T-cell (primary cell): ENCODE results near the gene CDH13. TPM values are rescaled to one million over a fixed set of nuclear protein-coding genes. Genes with fewer than 3 reads are reported as not detected.

ENCODE experiments used
- ATAC-seq, 4 experiments: fragments of 200-7000 bp in 3 of 4; fragments of 150-1000 bp in 1 of 4; cut with Tn5 transposase; replicated peaks in 1 of 4; 1 replicate in 3 of 4; 2 replicates in 1 of 4; pipeline ENCODE4 v1.10.0; 2021; ENCODE audit warnings: moderate library complexity in 3 of 4, mild to moderate bottlenecking in 2 of 4, moderate number of reproducible peaks in 1 of 4
- CTCF ChIA-PET, 2 donors: fragments of 300-600 bp; sonication (Branson Sonifier 250); formaldehyde crosslinking; loops; one replicate each; lab custom pipeline; 2022; ENCODE audit warnings: antibody characterized with exemption in 2 of 2; lab: Charles Lee
- POLR2A ChIA-PET, 2 donors: fragments of 300-600 bp; sonication (Branson Sonifier 250); formaldehyde crosslinking; loops; one replicate each; lab custom pipeline; 2022; ENCODE audit warnings: antibody characterized with exemption in 2 of 2; lab: Charles Lee
- DNase-seq, 35 experiments: peaks; one replicate each; pipeline versions ENCODE4 v3.0.0 to v3.0.0-alpha.2; 2013 to 2023
- H3K27ac ChIP-seq: one replicate; pipeline ENCODE4 v1.5.1; 2013; ENCODE audit warnings: low read length
- H3K27me3 ChIP-seq, 2 experiments: replicated peaks in 1 of 2; 1 replicate in 1 of 2; 2 replicates in 1 of 2; pipeline versions ENCODE4 v1.6.1 to v1.7.0; 2013; ENCODE audit warnings: low read length in 1 of 2, mixed read lengths in 1 of 2; ENCODE audit not compliant: control insufficient read depth in 2 of 2, insufficient read depth in 2 of 2; ENCODE audit errors: extremely low read depth in 1 of 2
- H3K36me3 ChIP-seq, 2 donors: 1 replicate in 1 of 2; 2 replicates in 1 of 2; pipeline versions ENCODE4 v1.6.1 to v1.7.0; 2013; ENCODE audit warnings: low read length in 1 of 2; ENCODE audit not compliant: control insufficient read depth in 2 of 2, insufficient read depth in 1 of 2; ENCODE audit errors: extremely low read depth in 1 of 2
- H3K4me1 ChIP-seq, 2 experiments: 1 replicate in 1 of 2; 2 replicates in 1 of 2; pipeline versions ENCODE4 v1.6.1 to v1.7.0; 2013; ENCODE audit warnings: low read length in 2 of 2, mixed read lengths in 1 of 2; ENCODE audit not compliant: insufficient read depth in 2 of 2, control insufficient read depth in 1 of 2; ENCODE audit errors: extremely low read depth in 1 of 2
- H3K4me3 ChIP-seq, 2 donors: 1 replicate in 1 of 2; 2 replicates in 1 of 2; pipeline versions ENCODE4 v1.5.1 to v1.7.0; 2013; ENCODE audit warnings: mild to moderate bottlenecking in 2 of 2, low read length in 1 of 2, moderate library complexity in 1 of 2; ENCODE audit not compliant: control insufficient read depth in 1 of 2; ENCODE audit errors: extremely low read depth in 1 of 2
- H3K9me3 ChIP-seq: 2 replicates; pipeline ENCODE4 v1.7.0; 2013
- H3K27ac Mint-ChIP-seq, 2 donors: one replicate each; pipeline ENCODE4 v1.8.0; 2020 to 2021; ENCODE audit warnings: mild to moderate bottlenecking in 2 of 2, mixed read lengths in 2 of 2
- H3K27me3 Mint-ChIP-seq, 2 donors: one replicate each; pipeline ENCODE4 v1.8.0; 2021 to 2022; ENCODE audit warnings: mixed read lengths in 2 of 2
- H3K36me3 Mint-ChIP-seq: one replicate; pipeline ENCODE4 v1.8.0; 2021; ENCODE audit warnings: mixed read lengths
- H3K4me1 Mint-ChIP-seq, 3 donors: one replicate each; pipeline ENCODE4 v1.8.0; 2020 to 2022; ENCODE audit warnings: mixed read lengths in 3 of 3, mild to moderate bottlenecking in 1 of 3
- H3K4me3 Mint-ChIP-seq, 3 donors: one replicate each; pipeline ENCODE4 v1.8.0; 2020 to 2022; ENCODE audit warnings: mild to moderate bottlenecking in 3 of 3, mixed read lengths in 3 of 3, moderate library complexity in 3 of 3
- H3K9me3 Mint-ChIP-seq, 3 donors: one replicate each; pipeline ENCODE4 v1.8.0; 2020 to 2022; ENCODE audit warnings: mixed read lengths in 3 of 3
- WGBS: methylation state at CpG from one replicate; pipeline ENCODE4 v1.1.5; 2013; ENCODE audit warnings: missing lambda C conversion rate; ENCODE audit not compliant: insufficient coverage; 5-methylcytosine and 5-hydroxymethylcytosine counted together
- total RNA-seq, 35 experiments: library from RNA in 6 of 35; stranded (reverse) in 6 of 35; fragments of 120-200 nt in 1 of 35; gene quantifications; one replicate each; pipeline versions ENCODE4 v1.2.1 to v1.2.4 and lab custom pipeline; 2013 to 2026

CDH13 gene
- total RNA-seq, 5 donors from 2014 or later (not counting 1 experiment from before 2014, with no cell fraction given) = not detected

DNA sequence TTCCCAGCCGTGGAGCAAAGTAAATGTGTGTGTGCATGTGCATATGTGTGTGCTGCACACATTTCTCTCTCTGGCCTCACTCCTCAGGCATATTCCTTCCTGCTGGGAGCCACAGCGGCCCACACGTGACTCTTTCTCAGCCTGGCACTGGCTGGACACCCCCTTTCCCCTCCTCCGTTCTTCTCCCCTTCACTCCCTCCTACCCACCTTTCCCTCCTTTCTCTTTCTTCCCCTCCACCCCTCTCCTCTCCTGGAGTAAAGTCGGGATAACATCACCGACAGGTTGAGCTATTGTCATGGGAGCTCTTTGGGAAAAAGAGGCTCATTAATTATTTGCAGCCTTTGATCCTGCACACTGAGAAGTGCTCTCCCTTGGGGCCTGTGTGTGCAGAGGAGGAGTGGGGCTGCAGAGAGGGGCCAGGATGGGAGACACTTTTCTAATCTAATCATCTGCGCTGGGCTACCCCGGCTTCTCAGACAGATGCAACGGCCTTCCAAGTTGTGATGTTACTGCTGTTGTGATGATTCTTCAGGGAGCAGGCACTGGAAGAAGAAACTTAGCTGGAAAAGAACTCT is 1054.7 kb downstream of the CDH13 start:
- no peaks in the 10 kb centered on the region for H3K36me3 Mint-ChIP-seq
- H3K9me3 ChIP-seq = no peaks in the 10 kb centered on the region
- no peak overlapping the region for H3K4me3 Mint-ChIP-seq
- H3K9me3 Mint-ChIP-seq = no peaks in the 10 kb centered on the region
- no peak overlapping the region for H3K4me3 ChIP-seq
- H3K27ac Mint-ChIP-seq = no peak overlapping the region
- peaks cover 0 to 14% of the 10 kb centered on the region in 2 experiments for H3K27me3 ChIP-seq
- no peaks in the 10 kb centered on the region for H3K4me1 Mint-ChIP-seq
- CTCF ChIA-PET = no interaction called here
- POLR2A ChIA-PET = no interaction called here
- DNase-seq (no peak), ATAC-seq (no peak)
- no peak overlapping the region for H3K27ac ChIP-seq
- no peaks in the 10 kb centered on the region for H3K4me1 ChIP-seq
- no CpG with 5 or more reads among the region's 9 CpGs for WGBS
- peaks cover 8 to 13% of the 10 kb centered on the region in 2 donors for H3K27me3 Mint-ChIP-seq
- H3K36me3 ChIP-seq = no peaks in the 10 kb centered on the region

DNA sequence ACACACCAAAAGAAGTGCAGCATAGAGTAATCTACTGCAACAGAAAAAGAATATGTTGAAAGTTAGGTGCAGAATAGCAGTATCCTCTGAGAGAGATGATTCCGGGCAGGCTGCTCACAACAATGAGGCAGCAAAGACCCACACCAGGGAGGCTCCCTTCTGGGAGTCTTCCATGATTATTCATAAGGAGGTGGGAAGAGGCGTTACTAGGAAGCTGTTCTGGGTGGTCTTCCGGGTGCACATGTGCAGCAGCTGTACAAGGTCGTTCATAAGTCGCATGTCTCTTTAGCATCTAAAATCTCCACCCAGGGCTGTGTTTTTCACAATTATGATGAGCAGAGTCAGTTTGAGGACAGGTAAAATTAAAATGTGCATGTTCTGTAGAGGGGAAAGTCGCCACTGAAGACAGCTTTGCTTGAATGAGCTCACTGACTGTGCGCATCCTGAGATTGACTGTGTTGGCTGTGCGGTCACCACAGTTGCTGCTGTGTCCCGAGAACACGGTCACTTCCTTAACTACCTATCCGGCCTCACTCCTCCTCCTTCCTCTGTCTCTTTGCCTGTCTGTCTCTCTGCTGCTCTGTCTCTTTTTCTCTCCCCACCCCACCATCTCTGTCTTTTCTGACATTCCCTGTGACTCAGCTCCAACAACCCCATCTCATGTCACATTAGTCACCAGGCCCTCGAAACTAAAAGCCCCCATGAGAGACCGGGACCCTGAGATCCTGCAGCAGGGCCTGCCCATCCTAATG is 1055.5 kb downstream of the CDH13 start:
- Mint-ChIP-seq H3K27me3 (peaks cover 8 to 13% of the 10 kb centered on the region in 2 donors), H3K4me3 (no peak overlapping the region), H3K36me3 (no peaks in the 10 kb centered on the region), H3K9me3 (no peaks in the 10 kb centered on the region), H3K27ac (no peak overlapping the region), H3K4me1 (no peaks in the 10 kb centered on the region)
- CTCF ChIA-PET = no interaction called here
- Histone ChIP-seq H3K4me3 (no peak overlapping the region), H3K27me3 (peaks cover 0 to 14% of the 10 kb centered on the region in 2 experiments), H3K27ac (no peak overlapping the region), H3K36me3 (no peaks in the 10 kb centered on the region), H3K4me1 (no peaks in the 10 kb centered on the region), H3K9me3 (no peaks in the 10 kb centered on the region)
- no peak for ATAC-seq
- POLR2A ChIA-PET = no interaction called here
- DNase-seq = no peak
- WGBS = 72% methylated on average over 9 of the region's 13 CpGs

DNA sequence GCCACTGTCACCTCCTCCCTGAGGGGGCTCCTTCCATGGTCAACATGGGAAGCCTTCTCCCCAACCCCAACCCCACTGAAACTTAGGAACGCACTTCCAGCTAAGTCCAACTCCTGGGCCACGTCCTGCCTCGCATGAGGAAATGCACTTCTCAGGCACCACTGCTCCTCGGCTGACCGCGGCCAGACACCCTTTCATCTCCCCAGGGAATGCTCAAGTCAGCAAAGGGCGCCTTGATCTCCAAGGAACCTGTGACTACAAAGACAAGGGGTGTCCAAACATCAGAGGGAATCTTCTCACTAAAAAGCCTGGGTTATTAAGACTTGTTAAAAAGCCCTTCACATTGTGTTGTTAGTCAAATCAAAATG is 1056.1 kb downstream of the CDH13 start:
- H3K36me3 ChIP-seq = no peaks in the 10 kb centered on the region
- ChIA-PET POLR2A (no interaction called here), CTCF (no interaction called here)
- peaks cover 8 to 13% of the 10 kb centered on the region in 2 donors for H3K27me3 Mint-ChIP-seq
- H3K9me3 ChIP-seq = no peaks in the 10 kb centered on the region
- peaks cover 0 to 14% of the 10 kb centered on the region in 2 experiments for H3K27me3 ChIP-seq
- H3K36me3 Mint-ChIP-seq = no peaks in the 10 kb centered on the region
- H3K27ac Mint-ChIP-seq = no peak overlapping the region
- no peaks in the 10 kb centered on the region for H3K4me1 ChIP-seq
- H3K4me3 Mint-ChIP-seq = no peak overlapping the region
- DNase-seq = no peak
- H3K4me3 ChIP-seq = no peak overlapping the region
- WGBS = 35% methylated on average over 6 of the region's 7 CpGs
- no peaks in the 10 kb centered on the region for H3K9me3 Mint-ChIP-seq
- no peak for ATAC-seq
- no peaks in the 10 kb centered on the region for H3K4me1 Mint-ChIP-seq
- no peak overlapping the region for H3K27ac ChIP-seq

DNA sequence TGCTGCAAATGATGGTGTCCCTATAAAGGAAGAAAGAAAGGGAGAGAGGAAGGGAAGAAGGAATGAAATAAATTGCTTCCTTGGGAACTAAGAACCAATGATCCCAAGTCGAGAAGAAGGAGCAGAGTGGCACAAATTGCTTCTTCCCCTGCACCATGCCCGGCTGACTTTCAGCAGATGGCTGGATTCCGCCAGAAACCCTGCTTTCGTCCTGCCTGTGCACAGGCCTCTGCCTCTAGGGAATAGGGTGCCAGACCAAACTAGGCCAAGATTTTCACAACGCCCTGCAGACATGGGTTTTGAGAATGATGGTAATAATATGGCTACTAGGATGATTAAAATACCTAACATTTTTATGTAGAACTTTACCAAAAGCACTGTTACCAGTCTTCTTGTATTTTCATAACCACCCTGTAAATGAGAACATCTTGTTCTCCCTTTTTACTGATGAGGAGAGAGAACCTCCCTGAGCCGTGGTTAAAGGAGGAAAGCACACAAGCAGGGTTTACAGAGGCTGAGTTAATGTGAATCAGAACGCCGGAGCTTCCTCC is 1058.9 kb downstream of the CDH13 start:
- POLR2A ChIA-PET = no interaction called here
- ATAC-seq = no peak

DNA sequence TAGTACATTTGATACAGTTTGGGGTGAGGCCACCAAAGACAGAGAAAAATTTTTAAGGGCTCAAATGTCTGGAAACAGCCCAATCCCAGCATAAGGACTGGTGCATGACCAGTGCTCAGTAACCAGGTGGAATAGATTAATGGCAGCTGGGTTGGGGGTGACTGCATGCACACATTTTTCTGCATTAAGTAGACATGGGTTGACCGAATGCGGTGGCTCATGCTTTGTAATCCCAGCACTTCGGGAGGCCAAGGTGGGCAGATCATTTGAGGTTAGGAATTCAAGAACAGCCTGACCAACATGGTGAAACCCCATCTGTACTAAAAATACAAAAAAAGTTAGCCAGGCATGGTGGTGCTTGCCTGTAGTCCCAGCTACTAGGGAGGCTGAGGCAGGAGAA is 1060.0 kb downstream of the CDH13 start:
- POLR2A ChIA-PET = no interaction called here
- no peaks in the 10 kb centered on the region for H3K4me1 ChIP-seq
- CTCF ChIA-PET = no interaction called here
- H3K9me3 ChIP-seq = no peaks in the 10 kb centered on the region
- H3K27me3 ChIP-seq = peaks cover 0 to 4% of the 10 kb centered on the region in 2 experiments
- no peak for ATAC-seq
- DNase-seq = no peak
- H3K27ac ChIP-seq = no peak overlapping the region
- H3K27ac Mint-ChIP-seq = no peak overlapping the region
- no CpG with 5 or more reads among the region's 3 CpGs for WGBS
- H3K27me3 Mint-ChIP-seq = peaks cover 11 to 16% of the 10 kb centered on the region in 2 donors
- no peak overlapping the region for H3K4me3 Mint-ChIP-seq
- no peaks in the 10 kb centered on the region for H3K4me1 Mint-ChIP-seq
- no peaks in the 10 kb centered on the region for H3K36me3 ChIP-seq
- no peaks in the 10 kb centered on the region for H3K9me3 Mint-ChIP-seq
- H3K4me3 ChIP-seq = no peak overlapping the region
- no peaks in the 10 kb centered on the region for H3K36me3 Mint-ChIP-seq

More for the DNA sequence above, 1058.9 kb downstream of the CDH13 start:
- peaks cover 11 to 21% of the 10 kb centered on the region in 2 donors for H3K27me3 Mint-ChIP-seq
- no peaks in the 10 kb centered on the region for H3K4me1 ChIP-seq
- peaks cover 0 to 4% of the 10 kb centered on the region in 2 experiments for H3K27me3 ChIP-seq
- H3K9me3 ChIP-seq = no peaks in the 10 kb centered on the region
- H3K4me3 Mint-ChIP-seq = no peak overlapping the region
- H3K36me3 ChIP-seq = no peaks in the 10 kb centered on the region
- H3K27ac Mint-ChIP-seq = no peak overlapping the region
- no peaks in the 10 kb centered on the region for H3K9me3 Mint-ChIP-seq
- H3K36me3 Mint-ChIP-seq = no peaks in the 10 kb centered on the region
- no peak overlapping the region for H3K4me3 ChIP-seq
- DNase-seq = no peak
- H3K4me1 Mint-ChIP-seq = no peaks in the 10 kb centered on the region
- WGBS = 81% methylated on average over 6 of the region's 8 CpGs
- CTCF ChIA-PET = no interaction called here
- no peak overlapping the region for H3K27ac ChIP-seq

DNA sequence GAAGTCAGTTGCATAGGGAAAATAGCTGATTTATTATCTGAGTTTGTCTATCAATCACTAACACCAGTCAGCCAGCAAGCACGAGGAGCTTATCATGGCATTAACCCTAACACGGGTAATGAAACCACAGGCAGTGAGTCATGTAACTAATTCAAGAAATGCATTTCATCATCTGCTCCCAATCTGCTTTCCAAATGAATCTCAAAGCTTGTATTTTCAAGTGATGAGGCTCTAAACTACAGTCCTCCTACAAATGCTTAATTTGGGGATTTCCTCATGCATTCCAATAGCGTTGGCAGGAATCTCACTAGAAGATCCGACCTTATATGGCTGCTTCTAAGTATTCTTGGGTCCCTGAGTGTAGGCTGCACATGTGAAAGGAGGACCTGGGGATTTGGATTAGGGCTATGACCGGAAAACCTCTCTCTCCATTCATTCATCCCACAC is 1062.6 kb downstream of the CDH13 start:
- POLR2A ChIA-PET = no interaction called here
- Mint-ChIP-seq H3K4me1 (no peaks in the 10 kb centered on the region), H3K27me3 (peaks cover 11 to 17% of the 10 kb centered on the region in 2 donors), H3K4me3 (no peak overlapping the region), H3K27ac (no peak overlapping the region), H3K9me3 (no peaks in the 10 kb centered on the region), H3K36me3 (no peaks in the 10 kb centered on the region)
- H3K27me3 ChIP-seq = no peaks in the 10 kb centered on the region
- no peaks in the 10 kb centered on the region for H3K36me3 ChIP-seq
- H3K9me3 ChIP-seq = no peaks in the 10 kb centered on the region
- whole genome bisulfite sequencing = no CpG with 5 or more reads among the region's 5 CpGs
- H3K4me3 ChIP-seq = no peak overlapping the region
- DNase-seq = no peak
- no peak for ATAC-seq
- H3K4me1 ChIP-seq = no peaks in the 10 kb centered on the region
- no peak overlapping the region for H3K27ac ChIP-seq
- CTCF ChIA-PET = no interaction called here
